Choroid plexus epithelial cell (primary cell): ENCODE data around the gene IRAK1.

Experiments used
- DNase-seq: peaks from one replicate; pipeline ENCODE4 v3.0.0-alpha.2; 2010; ENCODE audit warnings: low read depth
- H3K4me3 ChIP-seq: 2 replicates; pipeline ENCODE4 v1.5.1; 2011; ENCODE audit warnings: low read depth, mild to moderate bottlenecking, control low read depth, low read length, moderate library complexity
- TF ChIP-seq, protein P1 (sequence below): conservative IDR thresholded peaks from 2 replicates; pipeline ENCODE4 v1.5.1; 2011; ENCODE audit warnings: low read depth, mild to moderate bottlenecking, control low read depth, inconsistent platforms, low read length, moderate library complexity

IRAK1 gene

GRCh38 chrX:154015581-154016264 lies 4.0 kb downstream of the IRAK1 start:
- DNase-seq, result no peak
- no peak overlapping the region for H3K4me3 ChIP-seq
- TF ChIP-seq, protein P1, sequence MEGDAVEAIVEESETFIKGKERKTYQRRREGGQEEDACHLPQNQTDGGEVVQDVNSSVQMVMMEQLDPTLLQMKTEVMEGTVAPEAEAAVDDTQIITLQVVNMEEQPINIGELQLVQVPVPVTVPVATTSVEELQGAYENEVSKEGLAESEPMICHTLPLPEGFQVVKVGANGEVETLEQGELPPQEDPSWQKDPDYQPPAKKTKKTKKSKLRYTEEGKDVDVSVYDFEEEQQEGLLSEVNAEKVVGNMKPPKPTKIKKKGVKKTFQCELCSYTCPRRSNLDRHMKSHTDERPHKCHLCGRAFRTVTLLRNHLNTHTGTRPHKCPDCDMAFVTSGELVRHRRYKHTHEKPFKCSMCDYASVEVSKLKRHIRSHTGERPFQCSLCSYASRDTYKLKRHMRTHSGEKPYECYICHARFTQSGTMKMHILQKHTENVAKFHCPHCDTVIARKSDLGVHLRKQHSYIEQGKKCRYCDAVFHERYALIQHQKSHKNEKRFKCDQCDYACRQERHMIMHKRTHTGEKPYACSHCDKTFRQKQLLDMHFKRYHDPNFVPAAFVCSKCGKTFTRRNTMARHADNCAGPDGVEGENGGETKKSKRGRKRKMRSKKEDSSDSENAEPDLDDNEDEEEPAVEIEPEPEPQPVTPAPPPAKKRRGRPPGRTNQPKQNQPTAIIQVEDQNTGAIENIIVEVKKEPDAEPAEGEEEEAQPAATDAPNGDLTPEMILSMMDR, result no peak

DNA sequence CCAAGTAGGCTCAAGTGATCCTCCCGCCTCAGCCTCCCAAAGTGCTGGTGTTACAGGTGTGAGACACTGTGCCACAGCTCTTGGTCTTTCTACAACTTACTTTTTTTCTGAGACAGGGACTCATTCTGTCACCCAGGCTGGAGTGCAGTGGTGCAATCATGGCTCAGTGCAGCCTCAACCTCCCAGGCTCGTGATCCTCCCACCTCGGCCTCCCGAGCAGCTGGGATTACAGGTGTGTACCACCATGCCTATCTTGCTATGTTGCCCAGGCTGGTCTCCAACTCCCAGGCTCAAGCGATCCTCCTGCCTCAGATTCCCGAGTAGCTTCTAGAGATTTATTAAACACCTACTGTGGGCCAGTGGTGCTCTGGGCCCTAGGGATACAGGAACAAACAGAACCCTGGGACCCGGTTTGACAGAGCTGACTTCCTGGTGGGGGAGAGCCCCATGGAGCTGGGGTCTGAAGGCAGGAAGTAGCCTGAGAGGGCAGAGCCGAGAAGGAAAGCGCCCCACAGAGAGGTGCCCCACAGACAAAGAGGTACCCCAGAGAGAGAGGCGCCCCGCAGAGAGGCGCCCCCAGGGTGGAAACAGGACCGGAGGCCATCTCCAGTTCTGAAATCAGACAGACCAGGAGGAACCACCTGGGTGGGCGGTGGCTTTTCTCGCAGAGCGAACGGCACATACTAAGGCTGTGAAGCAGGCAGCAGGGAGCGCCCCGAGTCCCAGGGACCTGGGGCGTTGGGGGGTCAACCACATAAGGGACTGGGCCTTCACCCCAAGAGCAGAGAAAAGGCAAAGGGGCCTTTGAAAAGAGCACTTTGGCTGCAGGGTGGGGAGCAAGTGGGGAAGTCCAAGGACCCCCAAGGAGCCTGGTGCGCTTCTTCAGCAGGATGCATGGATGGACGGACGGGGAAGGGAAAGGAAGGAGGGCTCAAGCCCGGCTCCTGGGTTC lies 5.0 kb downstream of the IRAK1 start:
- TF ChIP-seq, protein P1, result no peak
- H3K4me3 ChIP-seq, result no peak overlapping the region
- DNase-seq, result no peak

GRCh38 chrX:154013614-154014360 lies 5.9 kb downstream of the IRAK1 start:
- peak; percentile 36 for DNase-seq

DNA sequence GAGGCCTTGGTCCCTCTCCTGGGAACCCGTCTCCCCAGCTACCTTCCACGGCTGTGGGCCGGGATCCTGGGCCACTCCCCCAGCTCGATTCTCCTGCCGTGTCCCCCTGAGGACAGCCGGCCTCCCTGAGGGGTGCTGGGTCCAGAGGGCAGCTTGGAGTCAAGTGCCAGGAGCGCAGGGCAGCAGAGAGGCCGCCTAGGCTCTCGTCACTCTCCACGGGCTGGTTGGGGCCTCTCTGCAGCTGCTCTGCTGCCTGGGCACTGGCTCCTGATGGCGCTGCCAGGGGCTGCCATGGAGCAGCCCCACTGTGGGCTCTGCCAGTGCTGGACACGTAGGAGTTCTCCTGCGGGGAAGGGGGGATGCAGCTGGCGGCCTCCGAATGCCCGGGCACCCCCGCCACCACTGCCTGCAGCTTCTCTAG lies 6.7 kb downstream of the IRAK1 start:
- TF ChIP-seq, protein P1, result no peak
- no peak for DNase-seq
- H3K4me3 ChIP-seq, result no peak overlapping the region

More at GRCh38 chrX:154013614-154014360, 5.9 kb downstream of the IRAK1 start:
- TF ChIP-seq, protein P1, result peak; percentile 81
- no peak overlapping the region for H3K4me3 ChIP-seq

GRCh38 chrX:154012336-154012991 lies 7.2 kb downstream of the IRAK1 start:
- TF ChIP-seq, protein P1, result no peak
- no peak for DNase-seq
- H3K4me3 ChIP-seq, result no peak overlapping the region
